Keratinocyte (primary cell): Measurements from ENCODE around the gene LEKR1. TPM values are rescaled to one million over a fixed set of nuclear protein-coding genes. Genes with fewer than 3 reads are reported as not detected.

Experiments
- DNase-seq: peaks from one replicate; pipeline ENCODE4 v3.0.0-alpha.2; 2011; ENCODE audit warnings: low read depth, missing footprints, low spot score
- FAIRE-seq: peaks from 2 replicates; lab custom pipeline; 2011; peaks lifted over from hg19 to GRCh38; lab: Jason Lieb, UNC
- H2AFZ ChIP-seq: 2 replicates; pipeline ENCODE4 v1.6.0; 2012; ENCODE audit warnings: low read length, control low read depth, inconsistent platforms; ENCODE audit not compliant: control insufficient read depth
- H3K27ac ChIP-seq: 2 replicates; pipeline ENCODE4 v1.5.1; 2011; ENCODE audit warnings: low read length; ENCODE audit not compliant: control insufficient read depth, insufficient read depth
- H3K27me3 ChIP-seq: 3 replicates; pipeline ENCODE4 v1.6.0; 2011; ENCODE audit warnings: low read length; ENCODE audit not compliant: control insufficient read depth, insufficient read depth; ENCODE audit errors: extremely low read depth
- H3K36me3 ChIP-seq, 2 experiments: 2 replicates in 1 of 2; 3 replicates in 1 of 2; pipeline ENCODE4 v1.5.1; 2011; ENCODE audit warnings: low read length in 2 of 2, mild to moderate bottlenecking in 1 of 2; ENCODE audit not compliant: control insufficient read depth in 2 of 2, insufficient read depth in 2 of 2; ENCODE audit errors: extremely low read depth in 1 of 2
- H3K4me1 ChIP-seq: 3 replicates; pipeline ENCODE4 v1.5.1; 2011; ENCODE audit warnings: low read length; ENCODE audit not compliant: control insufficient read depth, insufficient read depth; ENCODE audit errors: extremely low read depth
- H3K4me2 ChIP-seq: 3 replicates; pipeline ENCODE4 v1.6.0; 2011; ENCODE audit warnings: low read depth, low read length; ENCODE audit not compliant: control insufficient read depth, insufficient read depth; ENCODE audit errors: extremely low read depth
- H3K4me3 ChIP-seq, 3 experiments: fragments of 200-600 bp in 1 of 3; sonication (generic) in 1 of 3; 2 replicates in 2 of 3; 3 replicates in 1 of 3; pipeline ENCODE4 v1.5.1; 2011 to 2016; ENCODE audit warnings: low read length in 3 of 3, mild to moderate bottlenecking in 3 of 3, control low read depth in 2 of 3, inconsistent platforms in 1 of 3, low read depth in 1 of 3, mixed read lengths in 1 of 3, mixed run types in 1 of 3, moderate library complexity in 1 of 3; ENCODE audit not compliant: control insufficient read depth in 2 of 3, insufficient read depth in 2 of 3; ENCODE audit errors: extremely low read depth in 1 of 3
- H3K79me2 ChIP-seq: 2 replicates; pipeline ENCODE4 v1.6.0; 2012; ENCODE audit warnings: low read length; ENCODE audit not compliant: control insufficient read depth, insufficient read depth
- H3K9ac ChIP-seq: 3 replicates; pipeline ENCODE4 v1.6.0; 2011; ENCODE audit warnings: low read length; ENCODE audit not compliant: control insufficient read depth, insufficient read depth; ENCODE audit errors: extremely low read depth
- H3K9me1 ChIP-seq: 3 replicates; pipeline ENCODE4 v1.6.0; 2011; ENCODE audit warnings: low read length; ENCODE audit not compliant: control insufficient read depth, insufficient read depth; ENCODE audit errors: extremely low read depth
- H3K9me3 ChIP-seq: 2 replicates; pipeline ENCODE4 v1.5.1; 2012; ENCODE audit warnings: low read depth, low read length; ENCODE audit not compliant: control insufficient read depth
- H4K20me1 ChIP-seq: 3 replicates; pipeline ENCODE4 v1.6.0; 2011; ENCODE audit warnings: low read length; ENCODE audit not compliant: control insufficient read depth, insufficient read depth; ENCODE audit errors: extremely low read depth
- EZH2 ChIP-seq: IDR thresholded peaks from one replicate; pipeline ENCODE4 v1.6.1; 2012; ENCODE audit warnings: inconsistent platforms, mild to moderate bottlenecking, low read length, moderate library complexity
- dilution Hi-C: fragments of 300-500 bp; cut with MboI; formaldehyde crosslinking; loops from one replicate; pipeline ENCODE4 v1.7.0; 2020; ENCODE audit warnings: low sequenced_read_pairs; ENCODE audit not compliant: extremely low pct_ligation_motif_present
- polyA plus RNA-seq, 5 experiments: library from polyadenylated mRNA; depleted of rRNA in 3 of 5; stranded (reverse) in 3 of 5; stranded (forward) in 1 of 5; unstranded in 1 of 5; fragments of >200 nt; gene quantifications; 1 replicate in 1 of 5; 2 replicates in 3 of 5; 3 replicates in 1 of 5; pipeline versions ENCODE4 v1.2.1 to v1.2.3, GENCODE V29; 2011 to 2012; ENCODE audit warnings: missing spikeins in 2 of 5, low read depth in 1 of 5, low replicate concordance in 1 of 5
- TF ChIP-seq, protein P1 (sequence below), 3 experiments: IDR thresholded peaks in 1 of 3; conservative IDR thresholded peaks in 1 of 3; optimal IDR thresholded peaks in 1 of 3; 2 replicates in 2 of 3; 3 replicates in 1 of 3; pipeline versions ENCODE3 to v1.5.1; 2011; ENCODE audit warnings: low read length in 3 of 3, mild to moderate bottlenecking in 3 of 3, moderate library complexity in 2 of 3, control low read depth in 1 of 3, inconsistent platforms in 1 of 3; ENCODE audit not compliant: insufficient read depth in 2 of 3; ENCODE audit errors: extremely low read depth in 1 of 3

The LEKR1 gene
- polyA plus RNA-seq, 1 donor (not counting 4 experiments of a cell fraction or from before 2014, with no cell fraction given) = 0.63 TPM

DNA sequence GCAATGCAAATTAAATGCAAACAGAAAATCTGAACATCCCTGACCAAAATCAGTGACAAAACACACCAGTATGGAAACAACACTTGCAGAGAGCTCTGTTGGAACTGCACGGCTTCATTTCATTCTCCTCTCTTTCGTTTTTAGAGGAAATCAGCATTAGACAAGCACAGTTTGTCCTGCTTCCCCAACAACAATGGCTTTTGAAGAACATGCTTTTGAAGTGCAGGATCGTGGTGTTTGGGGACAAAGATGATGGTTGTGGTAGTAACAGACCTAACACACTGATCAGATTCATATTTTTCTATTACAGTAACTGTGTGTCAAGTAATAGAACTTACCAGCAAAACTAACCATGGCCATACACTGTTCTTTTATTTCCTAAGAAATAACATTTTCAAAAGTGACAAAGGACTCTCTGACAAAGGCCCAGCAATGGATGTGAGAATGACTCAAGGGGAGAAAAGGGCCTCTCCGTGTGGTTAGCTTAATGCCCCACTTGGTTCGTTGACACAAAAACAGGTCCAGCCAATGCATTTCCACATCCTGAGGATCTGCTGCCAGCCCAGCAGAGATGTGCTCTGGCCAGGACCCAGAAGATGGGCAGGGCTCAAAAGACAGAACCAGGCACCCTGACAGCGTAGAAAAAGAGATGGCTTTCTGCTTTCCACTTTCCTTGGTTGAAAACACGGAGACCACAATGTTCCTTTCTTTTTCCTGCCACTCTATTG, 249.7 kb downstream of the LEKR1 start:
- no peak overlapping the region for H3K4me3 ChIP-seq
- FAIRE-seq = no peak
- no peaks in the 10 kb centered on the region for H3K9me1 ChIP-seq
- no peaks in the 10 kb centered on the region for H3K36me3 ChIP-seq
- no peaks in the 10 kb centered on the region for H3K27me3 ChIP-seq
- no peaks in the 10 kb centered on the region for H3K9me3 ChIP-seq
- H3K4me2 ChIP-seq = no peak overlapping the region
- no peaks in the 10 kb centered on the region for H4K20me1 ChIP-seq
- no peak overlapping the region for H3K9ac ChIP-seq
- no peak overlapping the region for H2AFZ ChIP-seq
- H3K27ac ChIP-seq = no peak overlapping the region
- H3K79me2 ChIP-seq = no peaks in the 10 kb centered on the region
- TF ChIP-seq EZH2 = no peak
- TF ChIP-seq, protein P1, sequence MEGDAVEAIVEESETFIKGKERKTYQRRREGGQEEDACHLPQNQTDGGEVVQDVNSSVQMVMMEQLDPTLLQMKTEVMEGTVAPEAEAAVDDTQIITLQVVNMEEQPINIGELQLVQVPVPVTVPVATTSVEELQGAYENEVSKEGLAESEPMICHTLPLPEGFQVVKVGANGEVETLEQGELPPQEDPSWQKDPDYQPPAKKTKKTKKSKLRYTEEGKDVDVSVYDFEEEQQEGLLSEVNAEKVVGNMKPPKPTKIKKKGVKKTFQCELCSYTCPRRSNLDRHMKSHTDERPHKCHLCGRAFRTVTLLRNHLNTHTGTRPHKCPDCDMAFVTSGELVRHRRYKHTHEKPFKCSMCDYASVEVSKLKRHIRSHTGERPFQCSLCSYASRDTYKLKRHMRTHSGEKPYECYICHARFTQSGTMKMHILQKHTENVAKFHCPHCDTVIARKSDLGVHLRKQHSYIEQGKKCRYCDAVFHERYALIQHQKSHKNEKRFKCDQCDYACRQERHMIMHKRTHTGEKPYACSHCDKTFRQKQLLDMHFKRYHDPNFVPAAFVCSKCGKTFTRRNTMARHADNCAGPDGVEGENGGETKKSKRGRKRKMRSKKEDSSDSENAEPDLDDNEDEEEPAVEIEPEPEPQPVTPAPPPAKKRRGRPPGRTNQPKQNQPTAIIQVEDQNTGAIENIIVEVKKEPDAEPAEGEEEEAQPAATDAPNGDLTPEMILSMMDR (optimal IDR thresholded peaks at IDR 0.05 in 1 of 3, IDR thresholded peaks at IDR 0.05 in 1 of 3, conservative IDR thresholded peaks at IDR 0.05 in 1 of 3; ENCODE audit: extremely low read depth in 1 of 3, insufficient read depth in 2 of 3, low read length in 3 of 3) = no peak
- no peak for DNase-seq
- dilution Hi-C loops = no loop called here
- no peaks in the 10 kb centered on the region for H3K4me1 ChIP-seq

DNA sequence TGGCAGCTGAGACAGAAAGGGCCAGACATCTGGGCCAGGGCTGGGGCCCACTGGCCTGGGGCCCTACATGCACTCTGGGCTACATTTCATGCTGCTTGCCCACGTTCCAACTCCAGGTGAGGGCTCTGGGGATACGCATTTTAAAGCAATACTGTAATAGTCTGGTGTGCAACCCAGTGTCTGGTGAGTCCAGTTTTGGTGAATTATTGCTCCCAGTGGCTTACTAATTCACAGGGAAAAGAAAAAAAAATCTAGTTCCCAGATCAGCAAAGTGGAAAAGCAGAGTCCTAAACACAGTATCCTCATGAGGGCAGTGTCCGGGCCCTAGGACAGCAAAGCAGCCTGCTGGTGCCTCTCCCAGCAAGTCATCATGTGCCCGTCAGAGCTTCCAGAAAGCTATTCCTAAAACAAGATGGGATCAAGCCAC, 251.4 kb downstream of the LEKR1 start:
- H3K9ac ChIP-seq = no peak overlapping the region
- dilution Hi-C loops = no loop called here

More for the DNA sequence above, 251.4 kb downstream of the LEKR1 start:
- Histone ChIP-seq H3K27ac (no peak overlapping the region), H3K9me3 (no peaks in the 10 kb centered on the region), H3K4me2 (no peak overlapping the region), H3K4me1 (peaks cover 15% of the 10 kb centered on the region), H3K27me3 (no peaks in the 10 kb centered on the region), H3K4me3 (no peak overlapping the region), H2AFZ (no peak overlapping the region), H4K20me1 (no peaks in the 10 kb centered on the region), H3K79me2 (no peaks in the 10 kb centered on the region), H3K9me1 (no peaks in the 10 kb centered on the region), H3K36me3 (no peaks in the 10 kb centered on the region)
- TF ChIP-seq, protein P1 (optimal IDR thresholded peaks at IDR 0.05 in 1 of 3, IDR thresholded peaks at IDR 0.05 in 1 of 3, conservative IDR thresholded peaks at IDR 0.05 in 1 of 3; ENCODE audit: extremely low read depth in 1 of 3, insufficient read depth in 2 of 3, low read length in 3 of 3) = no peak
- TF ChIP-seq EZH2 = no peak
- FAIRE-seq (no peak), DNase-seq (no peak)
